IPS DF 6.9 (cell line): ENCODE data around the gene DAPK1.

ENCODE experiments used
- DNase-seq: peaks from one replicate; pipeline ENCODE4 v3.0.0-alpha.2; 2013; ENCODE audit warnings: low read depth, low spot score
- H3K27ac ChIP-seq: one replicate; pipeline ENCODE4 v1.5.1; 2013; ENCODE audit warnings: low read length, control low read depth
- H3K27me3 ChIP-seq: 2 replicates; pipeline ENCODE4 v1.6.1; 2013; ENCODE audit warnings: mild to moderate bottlenecking, low read length; ENCODE audit not compliant: control insufficient read depth, insufficient read depth
- H3K36me3 ChIP-seq: 2 replicates; pipeline ENCODE4 v1.6.1; 2013; ENCODE audit warnings: low read length; ENCODE audit not compliant: control insufficient read depth, insufficient read depth
- H3K4me1 ChIP-seq: 2 replicates; pipeline ENCODE4 v1.6.1; 2013; ENCODE audit warnings: low read length; ENCODE audit not compliant: control insufficient read depth, insufficient read depth
- H3K4me3 ChIP-seq: 2 replicates; pipeline ENCODE4 v1.5.1; 2013; ENCODE audit warnings: mild to moderate bottlenecking, low read length
- H3K9me3 ChIP-seq: 2 replicates; pipeline ENCODE4 v1.6.1; 2013; ENCODE audit warnings: low read length, inconsistent platforms; ENCODE audit not compliant: control insufficient read depth, insufficient read depth
- WGBS: extraction: QIAGEN DNeasy Blood & Tissue Kit; methylation state at CpG from one replicate; pipeline ENCODE4 v1.1.7; 2013; ENCODE audit warnings: mixed read lengths, missing lambda C conversion rate; ENCODE audit not compliant: insufficient read length, insufficient coverage; 5-methylcytosine and 5-hydroxymethylcytosine counted together

DAPK1 gene

DNA sequence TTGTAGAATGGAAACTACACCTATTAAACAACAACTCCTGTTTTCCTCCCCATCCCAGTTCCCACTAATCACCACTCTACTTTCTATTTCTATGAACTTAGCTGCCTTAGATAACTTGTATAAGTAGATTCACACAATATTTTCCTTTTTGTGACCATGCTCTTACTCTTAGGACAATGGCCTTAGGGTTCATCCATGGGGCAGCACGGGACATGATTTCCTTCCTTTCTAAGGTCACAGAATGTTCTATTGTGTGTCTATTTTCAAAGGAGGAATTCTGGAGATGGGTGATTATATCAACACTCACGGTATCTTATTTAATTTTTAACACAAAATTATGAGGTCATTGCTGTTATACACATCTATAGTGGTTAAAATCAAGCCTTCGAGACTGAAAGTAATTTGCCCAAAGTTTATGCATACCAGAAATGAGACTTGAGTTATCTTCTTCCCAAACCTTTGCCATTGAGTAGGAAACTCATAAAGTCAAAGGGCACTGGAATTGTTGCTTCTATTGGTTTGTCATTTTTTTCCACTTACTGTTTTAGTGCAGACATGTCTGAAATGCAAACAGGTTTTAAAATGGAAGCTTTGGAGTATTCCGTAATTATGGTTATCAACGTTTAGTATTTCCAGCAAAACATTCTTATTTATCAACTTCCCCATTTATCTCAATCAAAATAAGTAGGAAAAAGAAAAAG, 251.8 kb downstream of the DAPK1 start:
- DNase-seq = no peak
- Histone ChIP-seq H3K36me3 (no peaks in the 10 kb centered on the region), H3K4me3 (no peak overlapping the region), H3K9me3 (no peaks in the 10 kb centered on the region), H3K4me1 (0 out of 2 replicates have a peak, but pooled peaks cover 2% of the 10 kb centered on the region), H3K27me3 (no peaks in the 10 kb centered on the region), H3K27ac (no peak overlapping the region)
- WGBS = no CpG with 5 or more reads among the region's 5 CpGs

DNA sequence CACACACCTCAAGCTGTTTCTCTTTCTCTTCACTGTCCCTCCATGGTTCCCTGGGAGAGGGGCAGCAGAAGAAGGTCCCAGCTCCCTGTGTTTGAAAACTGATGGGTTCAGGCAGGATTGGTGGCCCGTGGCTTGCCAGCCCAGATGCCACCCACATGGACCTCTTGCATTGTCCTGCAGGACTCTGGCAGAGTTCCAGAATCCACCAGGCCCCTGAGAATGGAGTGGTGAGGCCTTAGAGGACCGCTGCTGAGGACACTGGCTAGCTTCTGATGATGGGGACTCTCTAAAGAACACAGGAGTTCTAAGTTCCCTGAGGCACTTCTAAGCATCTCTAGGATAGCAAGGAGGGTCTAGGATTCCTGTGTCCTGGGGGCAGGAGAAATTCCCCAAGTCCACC, 253.1 kb downstream of the DAPK1 start:
- no peak for DNase-seq
- Histone ChIP-seq H3K36me3 (no peaks in the 10 kb centered on the region), H3K27me3 (no peaks in the 10 kb centered on the region), H3K4me1 (0 out of 2 replicates have a peak, but pooled peaks cover 2% of the 10 kb centered on the region), H3K9me3 (no peaks in the 10 kb centered on the region), H3K4me3 (no peak overlapping the region), H3K27ac (no peak overlapping the region)
- WGBS = no CpG with 5 or more reads among the region's 2 CpGs

DNA sequence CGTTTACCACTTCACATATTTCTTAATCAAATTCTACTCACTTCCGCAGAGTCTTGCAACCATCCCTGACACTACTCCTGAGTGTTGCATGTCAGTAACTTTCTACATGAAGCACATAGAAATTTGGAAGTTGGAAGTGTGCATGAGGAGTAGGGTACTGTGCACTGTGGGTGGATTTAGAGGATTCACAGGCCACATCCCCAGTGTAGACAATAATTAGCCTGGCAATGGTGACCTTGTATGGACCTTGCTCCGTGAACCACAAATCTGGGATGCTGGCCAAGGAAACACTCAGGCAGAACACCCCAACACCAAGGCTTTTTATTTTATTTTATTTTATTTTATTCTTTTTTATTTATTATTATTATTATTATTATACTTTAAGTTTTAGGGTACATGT, 253.8 kb downstream of the DAPK1 start:
- Histone ChIP-seq H3K36me3 (no peaks in the 10 kb centered on the region), H3K27me3 (no peaks in the 10 kb centered on the region), H3K27ac (no peak overlapping the region), H3K4me1 (0 out of 2 replicates have a peak, but pooled peaks cover 2% of the 10 kb centered on the region), H3K9me3 (no peaks in the 10 kb centered on the region), H3K4me3 (no peak overlapping the region)
- DNase-seq = no peak
- WGBS = 100% methylated on average over 2 of the region's 3 CpGs

DNA sequence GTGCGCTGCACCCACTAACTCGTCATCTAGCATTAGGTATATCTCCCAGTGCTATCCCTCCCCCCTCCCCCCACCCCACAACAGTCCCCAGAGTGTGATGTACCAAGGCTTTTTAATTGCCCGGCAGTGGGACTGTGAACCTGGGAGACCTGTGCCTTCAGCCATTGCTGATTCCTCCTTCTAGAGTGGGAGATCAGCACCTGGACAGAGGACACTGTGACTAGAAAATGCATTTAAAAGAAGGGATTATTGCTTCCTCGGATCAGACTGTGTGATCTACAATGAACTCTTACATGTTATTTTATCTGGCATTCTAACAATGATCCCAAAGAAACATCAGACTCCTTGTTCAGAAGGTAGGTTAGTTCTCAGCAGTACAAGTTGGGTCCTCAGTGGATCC, 254.2 kb downstream of the DAPK1 start:
- no peaks in the 10 kb centered on the region for H3K36me3 ChIP-seq
- no peak overlapping the region for H3K27ac ChIP-seq
- no CpG with 5 or more reads among the region's 4 CpGs for WGBS
- DNase-seq = no peak
- H3K4me3 ChIP-seq = no peak overlapping the region
- H3K4me1 ChIP-seq = 0 out of 2 replicates have a peak, but pooled peaks cover 2% of the 10 kb centered on the region
- no peaks in the 10 kb centered on the region for H3K9me3 ChIP-seq
- H3K27me3 ChIP-seq = no peaks in the 10 kb centered on the region

DNA sequence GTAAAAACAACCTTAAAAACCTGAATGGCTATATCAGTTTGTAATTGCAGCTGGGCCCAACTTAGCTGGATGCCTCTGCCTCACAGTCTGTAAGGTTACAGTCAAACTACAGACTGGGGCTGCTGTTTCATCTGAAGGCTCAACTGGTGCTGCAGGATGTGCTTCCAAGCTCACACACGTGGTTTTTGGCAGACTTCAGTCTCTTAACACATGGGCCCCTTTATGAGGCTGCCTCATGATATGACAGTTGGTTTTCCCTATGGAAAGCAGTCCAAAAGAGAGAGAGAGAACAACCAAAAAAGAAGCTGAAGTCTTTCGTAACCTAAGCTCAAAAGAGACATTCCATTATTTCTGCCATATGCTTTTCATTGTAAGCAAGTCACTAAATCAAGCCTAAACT, 255.6 kb downstream of the DAPK1 start:
- Histone ChIP-seq H3K36me3 (no peaks in the 10 kb centered on the region), H3K27ac (no peak overlapping the region), H3K4me3 (no peak overlapping the region), H3K9me3 (no peaks in the 10 kb centered on the region), H3K4me1 (no peaks in the 10 kb centered on the region), H3K27me3 (no peaks in the 10 kb centered on the region)
- no CpG with 5 or more reads among the region's 2 CpGs for WGBS
- DNase-seq = no peak
